ENCODE results near the gene CANT1. TPM values are rescaled to one million over a fixed set of nuclear protein-coding genes. Genes with fewer than 3 reads are reported as not detected.

The CANT1 gene
- polyA plus RNA-seq, 2 donors = 24.1 to 24.5 TPM

DNA sequence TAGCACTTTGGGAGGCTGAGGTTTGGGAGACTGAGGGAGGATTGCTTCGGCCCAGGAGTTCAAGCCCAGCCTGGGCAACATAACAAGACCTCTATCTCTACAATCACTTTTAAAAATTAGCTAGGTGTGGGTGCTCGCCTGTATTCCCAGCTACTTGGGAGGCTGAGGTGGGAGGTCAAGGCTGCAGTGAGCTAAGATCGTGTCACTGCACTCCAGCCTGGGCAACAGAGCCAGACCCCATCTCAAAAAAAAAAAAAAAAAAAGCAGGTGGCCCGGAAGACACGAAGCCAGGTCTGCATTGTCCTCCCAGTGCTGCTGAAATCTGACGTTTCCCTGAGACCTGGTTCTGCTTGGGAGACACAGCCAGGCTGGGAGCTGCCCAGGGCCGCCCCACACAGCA, 65.5 kb downstream of the CANT1 start:
- Histone ChIP-seq H3K27ac (ENCODE audit: low read depth in 2 of 2, low read length in 1 of 2) (no peak overlapping the region), H3K27me3 (ENCODE audit: control insufficient read depth in 1 of 2, insufficient read depth in 2 of 2, low read length in 2 of 2) (no peaks in the 10 kb centered on the region), H3K4me3 (ENCODE audit: low read depth in 1 of 2, low read length in 2 of 2) (no peak overlapping the region), H3K4me1 (ENCODE audit: control insufficient read depth in 2 of 2, insufficient read depth in 2 of 2, low read length in 1 of 2) (no peaks in the 10 kb centered on the region), H3K36me3 (ENCODE audit: control insufficient read depth in 2 of 2, insufficient read depth in 2 of 2, low read length in 1 of 2) (no peaks in the 10 kb centered on the region), H3K9me3 (ENCODE audit: control insufficient read depth in 2 of 2, insufficient read depth in 1 of 2, low read depth in 1 of 2, low read length in 1 of 2) (no peaks in the 10 kb centered on the region)
- WGBS, 2 donors = 85 to 88% methylated on average over 7 of the region's 7 CpGs

Other genes with a start within 250 kb of the CANT1 start
- gene CYTH1, start 227.5 kb downstream of the CANT1 start, polyA plus RNA-seq = 10 to 100 TPM; 36.0 to 52.8 TPM
- 10 to 100 TPM; 17.0 to 17.6 TPM for gene USP36, start 168.9 kb downstream of the CANT1 start, polyA plus RNA-seq
- 1 to 10 TPM in 1 of 2 donors, under 1 TPM in 1; 0.25 to 3.5 TPM for gene CEP295NL, start 106.6 kb downstream of the CANT1 start, polyA plus RNA-seq
- 10 to 100 TPM; 30.6 to 39.5 TPM for gene TIMP2, start 84.4 kb downstream of the CANT1 start, polyA plus RNA-seq
- gene LGALS3BP, start 29.8 kb downstream of the CANT1 start, polyA plus RNA-seq = 100 to 1,000 TPM in 1 of 2 donors, 10 to 100 TPM in 1; 85.1 to 103 TPM
- gene C1QTNF1, start 14.4 kb upstream of the CANT1 start, polyA plus RNA-seq = 1 to 10 TPM; 6.0 to 7.2 TPM
- gene ENGASE, start 65.1 kb upstream of the CANT1 start, polyA plus RNA-seq = 10 to 100 TPM; 10.6 to 31.7 TPM